ENCODE data around the gene POLR2H.

POLR2H gene

DNA sequence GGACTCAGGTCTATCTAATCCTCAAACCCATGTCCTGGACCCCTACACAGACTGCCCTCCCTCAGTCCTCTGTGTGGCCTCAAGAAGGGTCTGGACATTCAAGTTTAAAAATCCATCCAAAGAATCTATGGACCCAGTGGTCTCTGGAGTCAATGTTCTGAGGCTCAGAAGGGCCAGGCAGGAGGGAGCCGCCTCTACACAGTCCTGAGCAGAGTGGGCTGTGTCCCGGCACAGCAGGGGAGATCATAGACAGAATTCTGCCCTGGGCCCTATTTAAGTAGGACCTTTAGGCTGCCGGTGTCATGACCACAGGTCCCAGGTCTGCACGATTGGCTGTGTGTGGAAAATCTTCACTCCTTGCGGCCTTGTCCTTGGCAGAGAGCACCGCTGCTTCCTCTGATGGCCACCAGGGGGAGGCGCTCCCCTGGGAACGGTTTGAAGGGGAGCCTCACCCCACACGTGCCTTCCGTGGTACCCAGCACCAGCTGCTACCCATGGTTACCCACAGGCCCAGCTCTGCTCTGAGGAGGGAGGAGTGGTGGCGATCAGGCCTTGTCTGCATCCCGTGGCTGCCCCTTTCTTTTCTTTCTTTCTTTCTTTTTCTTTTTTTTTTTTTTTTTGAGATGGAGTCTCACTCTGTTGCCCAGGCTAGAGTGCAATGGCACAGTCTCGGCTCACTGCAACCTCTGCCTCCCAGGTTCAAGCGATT, 56.3 kb downstream of the POLR2H start:
- no peak overlapping the region for H3K4me3 ChIP-seq (ENCODE audit: low read depth, low read length)
- ChIA-PET CTCF (interaction anchor here (0.6 to 7.2 kb wide), 36 partner anchors 8 to 844 kb away, joined by 3 to 107 read pairs (median 4); partner anchors contain the start of gene EPHB3), POLR2A (no interaction called here)
- no peak for DNase-seq (ENCODE audit: low read depth, low spot score)
- TF ChIP-seq, protein P1, sequence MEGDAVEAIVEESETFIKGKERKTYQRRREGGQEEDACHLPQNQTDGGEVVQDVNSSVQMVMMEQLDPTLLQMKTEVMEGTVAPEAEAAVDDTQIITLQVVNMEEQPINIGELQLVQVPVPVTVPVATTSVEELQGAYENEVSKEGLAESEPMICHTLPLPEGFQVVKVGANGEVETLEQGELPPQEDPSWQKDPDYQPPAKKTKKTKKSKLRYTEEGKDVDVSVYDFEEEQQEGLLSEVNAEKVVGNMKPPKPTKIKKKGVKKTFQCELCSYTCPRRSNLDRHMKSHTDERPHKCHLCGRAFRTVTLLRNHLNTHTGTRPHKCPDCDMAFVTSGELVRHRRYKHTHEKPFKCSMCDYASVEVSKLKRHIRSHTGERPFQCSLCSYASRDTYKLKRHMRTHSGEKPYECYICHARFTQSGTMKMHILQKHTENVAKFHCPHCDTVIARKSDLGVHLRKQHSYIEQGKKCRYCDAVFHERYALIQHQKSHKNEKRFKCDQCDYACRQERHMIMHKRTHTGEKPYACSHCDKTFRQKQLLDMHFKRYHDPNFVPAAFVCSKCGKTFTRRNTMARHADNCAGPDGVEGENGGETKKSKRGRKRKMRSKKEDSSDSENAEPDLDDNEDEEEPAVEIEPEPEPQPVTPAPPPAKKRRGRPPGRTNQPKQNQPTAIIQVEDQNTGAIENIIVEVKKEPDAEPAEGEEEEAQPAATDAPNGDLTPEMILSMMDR (IDR thresholded peaks at IDR 0.05; ENCODE audit: insufficient read depth, low read length, missing control alignments) = peak; percentile 99
